H9 (cell line): ENCODE data around the gene RNASE1. TPM values are rescaled to one million over a fixed set of nuclear protein-coding genes. Genes with fewer than 3 reads are reported as not detected.

Experiments
- DNase-seq: peaks from one replicate; pipeline ENCODE4 v3.0.0-alpha.2; 2017
- H2AFZ ChIP-seq: one replicate; pipeline ENCODE4 v1.6.1; 2013; ENCODE audit warnings: mild to moderate bottlenecking, low read length, control low read depth, moderate library complexity
- H2AK5ac ChIP-seq: 2 replicates; pipeline ENCODE4 v1.6.1; 2013; ENCODE audit warnings: low read length, control low read depth, mixed read lengths; ENCODE audit not compliant: insufficient read length
- H2BK120ac ChIP-seq: one replicate; pipeline ENCODE4 v1.6.1; 2013; ENCODE audit warnings: low read depth, mild to moderate bottlenecking, low read length, control low read depth, inconsistent platforms; ENCODE audit not compliant: poor library complexity, severe bottlenecking
- H2BK12ac ChIP-seq: 2 replicates; pipeline ENCODE4 v1.6.1; 2013; ENCODE audit warnings: low read length, control low read depth, mixed read lengths, low read depth; ENCODE audit not compliant: insufficient read length
- H2BK15ac ChIP-seq: 2 replicates; pipeline ENCODE4 v1.6.1; 2013; ENCODE audit warnings: low read depth, low read length, control low read depth
- H2BK20ac ChIP-seq: one replicate; pipeline ENCODE4 v1.6.1; 2013; ENCODE audit warnings: low read depth, mild to moderate bottlenecking, low read length, control low read depth, inconsistent platforms; ENCODE audit not compliant: poor library complexity, severe bottlenecking
- H2BK5ac ChIP-seq: 2 replicates; pipeline ENCODE4 v1.6.1; 2013; ENCODE audit warnings: low read length, control low read depth, mixed read lengths; ENCODE audit not compliant: insufficient read length
- H3K14ac ChIP-seq: 2 replicates; pipeline ENCODE4 v1.6.1; 2013; ENCODE audit warnings: low read length, control low read depth; ENCODE audit not compliant: insufficient read depth
- H3K18ac ChIP-seq: 2 replicates; pipeline ENCODE4 v1.6.1; 2013; ENCODE audit warnings: low read depth, mild to moderate bottlenecking, mixed read lengths, low read length, control low read depth; ENCODE audit not compliant: insufficient read length
- H3K23ac ChIP-seq: 2 replicates; pipeline ENCODE4 v1.6.1; 2013; ENCODE audit warnings: low read length, control low read depth, mixed read lengths, low read depth; ENCODE audit not compliant: insufficient read length
- H3K23me2 ChIP-seq: 2 replicates; pipeline ENCODE4 v1.6.1; 2013; ENCODE audit warnings: low read depth, mild to moderate bottlenecking, mixed read lengths, low read length, control low read depth; ENCODE audit not compliant: insufficient read length, poor library complexity, severe bottlenecking
- H3K27ac ChIP-seq: 2 replicates; pipeline ENCODE4 v1.5.1; 2013; ENCODE audit warnings: low read length, control low read depth, mixed read lengths, low read depth; ENCODE audit not compliant: insufficient read length
- H3K27me3 ChIP-seq: 2 replicates; pipeline ENCODE4 v1.6.1; 2013; ENCODE audit warnings: low read length, control low read depth, inconsistent platforms; ENCODE audit not compliant: insufficient read depth
- H3K4ac ChIP-seq: 2 replicates; pipeline ENCODE4 v1.6.1; 2013; ENCODE audit warnings: low read depth, mild to moderate bottlenecking, control low read depth, inconsistent platforms, low read length, moderate library complexity
- H3K4me1 ChIP-seq: 2 replicates; pipeline ENCODE4 v1.6.1; 2013; ENCODE audit warnings: low read length, control low read depth, inconsistent platforms; ENCODE audit not compliant: insufficient read depth
- H3K4me2 ChIP-seq: 2 replicates; pipeline ENCODE4 v1.6.1; 2013; ENCODE audit warnings: low read length, control low read depth, mixed read lengths; ENCODE audit not compliant: insufficient read length, insufficient read depth
- H3K56ac ChIP-seq: 2 replicates; pipeline ENCODE4 v1.6.1; 2013; ENCODE audit warnings: low read depth, mild to moderate bottlenecking, mixed read lengths, low read length, control low read depth; ENCODE audit not compliant: insufficient read length
- H3K79me1 ChIP-seq: 2 replicates; pipeline ENCODE4 v1.6.1; 2013; ENCODE audit warnings: low read depth, mild to moderate bottlenecking, moderate library complexity, low read length, control low read depth, inconsistent platforms; ENCODE audit not compliant: insufficient read depth, poor library complexity, severe bottlenecking
- H3K79me2 ChIP-seq: 2 replicates; pipeline ENCODE4 v1.6.1; 2013; ENCODE audit warnings: low read length, control low read depth, inconsistent platforms; ENCODE audit not compliant: insufficient read depth
- H3K9ac ChIP-seq: 2 replicates; pipeline ENCODE4 v1.6.1; 2013; ENCODE audit warnings: low read length, control low read depth, mixed read lengths; ENCODE audit not compliant: insufficient read length; ENCODE audit errors: extremely low read depth
- H3K9me3 ChIP-seq: one replicate; pipeline ENCODE4 v1.6.1; 2013; ENCODE audit warnings: low read depth, low read length, inconsistent platforms; ENCODE audit not compliant: control insufficient read depth
- H3T11ph ChIP-seq: one replicate; pipeline ENCODE4 v1.6.1; 2013; ENCODE audit warnings: mild to moderate bottlenecking, low read length, control low read depth, inconsistent platforms
- H4K20me1 ChIP-seq: one replicate; pipeline ENCODE4 v1.6.1; 2013; ENCODE audit not compliant: control insufficient read depth, insufficient read length, insufficient read depth
- H4K5ac ChIP-seq: 2 replicates; pipeline ENCODE4 v1.6.1; 2013; ENCODE audit warnings: low read depth, mild to moderate bottlenecking, mixed read lengths, low read length, control low read depth; ENCODE audit not compliant: insufficient read length
- H4K8ac ChIP-seq: replicated peaks from 2 replicates; pipeline ENCODE4 v1.6.1; 2013; ENCODE audit warnings: low read length, control low read depth, mixed read lengths, low read depth; ENCODE audit not compliant: insufficient read length
- H4K91ac ChIP-seq: 2 replicates; pipeline ENCODE4 v1.6.1; 2013; ENCODE audit warnings: low read depth, mild to moderate bottlenecking, moderate library complexity, mixed read lengths, low read length, control low read depth; ENCODE audit not compliant: insufficient read length
- H3K27ac Mint-ChIP-seq, 3 experiments: 2 replicates in 2 of 3; 3 replicates in 1 of 3; pipeline ENCODE4 v1.8.0; 2020 to 2021; ENCODE audit warnings: mixed read lengths in 3 of 3, mild to moderate bottlenecking in 1 of 3, moderate library complexity in 1 of 3
- H3K27me3 Mint-ChIP-seq: 2 replicates; pipeline ENCODE4 v1.8.0; 2021; ENCODE audit warnings: low read depth, mild to moderate bottlenecking, moderate library complexity, mixed read lengths
- H3K36me3 Mint-ChIP-seq, 3 experiments: 2 replicates in 2 of 3; 3 replicates in 1 of 3; pipeline ENCODE4 v1.8.0; 2020 to 2021; ENCODE audit warnings: low read depth in 3 of 3, mixed read lengths in 3 of 3; ENCODE audit not compliant: insufficient read depth in 1 of 3
- H3K4me1 Mint-ChIP-seq, 2 experiments: 2 replicates each; pipeline ENCODE4 v1.8.0; 2020; ENCODE audit warnings: mixed read lengths in 2 of 2
- H3K4me3 Mint-ChIP-seq, 2 experiments: 2 replicates in 1 of 2; 3 replicates in 1 of 2; pipeline ENCODE4 v1.8.0; 2020 to 2021; ENCODE audit warnings: mild to moderate bottlenecking in 2 of 2, mixed read lengths in 2 of 2, moderate library complexity in 1 of 2
- H3K9me3 Mint-ChIP-seq, 2 experiments: 2 replicates in 1 of 2; 3 replicates in 1 of 2; pipeline ENCODE4 v1.8.0; 2020; ENCODE audit warnings: mild to moderate bottlenecking in 2 of 2, mixed read lengths in 2 of 2, moderate library complexity in 1 of 2
- CTCF ChIP-seq: fragments of 200-600 bp; sonication (generic); conservative IDR thresholded peaks from 3 replicates; pipeline ENCODE4 v1.8.0; 2021; ENCODE audit warnings: antibody characterized with exemption, mild to moderate bottlenecking
- WGBS: extraction: QIAGEN DNeasy Blood & Tissue Kit; methylation state at CpG from one replicate; pipeline ENCODE4 v1.1.7; 2013; ENCODE audit warnings: missing lambda C conversion rate, low lambda C conversion rate, mixed read lengths; ENCODE audit not compliant: insufficient read length; ENCODE audit errors: extremely low coverage; 5-methylcytosine and 5-hydroxymethylcytosine counted together
- total RNA-seq: library from RNA; stranded (reverse); gene quantifications from 2 replicates; pipeline ENCODE4 v1.2.1, GENCODE V29; 2021

Gene RNASE1
- total RNA-seq, 1 experiment from 2014 or later: 1.2 TPM

GRCh38 chr14:20775043-20775442, 27.6 kb downstream of the RNASE1 start:
- Histone ChIP-seq H2AFZ (no peak overlapping the region), H3K18ac (no peak overlapping the region), H3K9me3 (no peaks in the 10 kb centered on the region), H3K4me1 (peaks cover 15% of the 10 kb centered on the region), H3K14ac (no peak overlapping the region), H3T11ph (no peak overlapping the region), H4K91ac (no peak overlapping the region), H2AK5ac (no peak overlapping the region), H4K5ac (no peak overlapping the region), H2BK12ac (no peak overlapping the region), H3K79me2 (no peaks in the 10 kb centered on the region), H4K8ac (no peak overlapping the region), H3K23ac (no peak overlapping the region), H3K27ac (peak overlapping the region; percentile 84), H2BK20ac (no peak overlapping the region), H3K4me2 (peak overlapping the region; percentile 62), H3K79me1 (no peaks in the 10 kb centered on the region), H2BK5ac (no peak overlapping the region), H3K23me2 (no peaks in the 10 kb centered on the region), H3K56ac (no peak overlapping the region), H4K20me1 (no peaks in the 10 kb centered on the region), H3K27me3 (no peaks in the 10 kb centered on the region), H2BK15ac (no peak overlapping the region), H3K4ac (no peak overlapping the region), H3K9ac (no peak overlapping the region), H2BK120ac (no peak overlapping the region)
- H3K4me1 Mint-ChIP-seq: peaks cover 58 to 64% of the 10 kb centered on the region in 2 experiments
- WGBS: no CpG with 5 or more reads among the region's 6 CpGs
- H3K27ac Mint-ChIP-seq: peak overlapping the region; percentile 88 to 99 (median 91)
- peaks cover 0 to 3% of the 10 kb centered on the region in 2 experiments; a peak in 2 of 5 replicates for H3K9me3 Mint-ChIP-seq
- H3K36me3 Mint-ChIP-seq: peaks cover 0 to 1% (median 0%) of the 10 kb centered on the region in 3 experiments; a peak in 1 of 7 replicates
- no peak for DNase-seq
- peak overlapping the region; percentile 34 to 52; a peak in 4 of 5 replicates for H3K4me3 Mint-ChIP-seq
- no peak for TF ChIP-seq CTCF
- no peaks in the 10 kb centered on the region for H3K27me3 Mint-ChIP-seq
